ENCODE measurements around the gene GUSB. TPM values are rescaled to one million over a fixed set of nuclear protein-coding genes. Genes with fewer than 3 reads are reported as not detected.
"Not testable (repeated sequence)": the region's sequence is repeated elsewhere in the genome, so short reads cannot be mapped to it uniquely, and the experiment has no call there.

GUSB gene
- 62.1 and 63.7 TPM in 2 replicates for total RNA-seq (2014; rRNA removed; shearing (Covaris generic))

GRCh38 chr7:65981965-65982792 is at the start of gene GUSB:
Gene GUSB (minus strand): TSS chr7:65982213. CDS start chr7:65982183, 30 bp downstream.
- in situ Hi-C loops (cut with HindIII; ENCODE audit: low sequenced_read_pairs), result no loop called here
- DNase-seq (ENCODE audit: low spot score), result peak; percentile 90

GRCh38 chr7:66028342-66028741 is 46.3 kb upstream of the GUSB start:
- DNase-seq (ENCODE audit: low spot score); in situ Hi-C loops (cut with HindIII; ENCODE audit: low sequenced_read_pairs): not testable (repeated sequence)

DNA sequence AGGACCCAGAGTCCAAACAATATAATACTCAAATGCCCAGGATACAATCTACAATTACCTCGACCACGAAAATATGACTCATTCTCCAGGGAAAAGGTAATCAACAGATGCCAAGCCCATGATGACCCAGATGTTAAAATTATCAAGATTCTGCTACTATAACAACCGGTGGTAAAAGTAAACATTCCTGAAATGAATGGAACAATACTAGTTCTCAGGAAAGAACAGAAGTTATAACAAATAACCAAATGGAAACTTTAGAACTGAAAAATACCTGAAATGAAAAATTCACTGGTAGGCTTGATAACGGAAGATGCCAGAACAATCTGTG is 34.1 kb upstream of the GUSB start:
- in situ Hi-C loops (cut with HindIII; ENCODE audit: low sequenced_read_pairs), result no loop called here
- DNase-seq (ENCODE audit: low spot score), result no peak

GRCh38 chr7:66015440-66016130 is 33.6 kb upstream of the GUSB start:
- in situ Hi-C loops (cut with HindIII; ENCODE audit: low sequenced_read_pairs), result no loop called here
- DNase-seq (ENCODE audit: low spot score), result no peak

- in situ Hi-C loops (cut with HindIII; ENCODE audit: low sequenced_read_pairs), result no loop called here
- DNase-seq (ENCODE audit: low spot score), result peak; percentile 39
Measured at GRCh38 chr7:66013938-66014337, 31.9 kb upstream of the GUSB start.

DNA sequence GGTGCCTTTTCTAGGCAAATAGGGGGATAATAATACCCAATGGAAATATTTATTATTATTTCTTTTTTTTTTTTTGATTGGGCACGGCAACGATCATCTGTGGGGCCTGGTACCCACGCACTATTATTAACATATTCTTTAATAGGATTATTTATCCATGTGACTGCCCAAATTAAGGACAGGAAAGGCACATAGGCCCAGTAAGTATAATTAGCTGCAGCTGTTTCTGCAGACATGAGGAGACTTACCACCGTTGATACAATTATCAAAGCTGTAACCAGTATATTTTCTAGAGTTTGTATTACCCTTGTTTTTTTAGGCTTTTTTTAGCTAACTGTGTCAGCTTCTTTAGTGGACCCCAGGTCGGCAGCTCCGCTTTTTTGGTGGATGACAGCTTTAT is 25.2 kb upstream of the GUSB start:
- in situ Hi-C loops (cut with HindIII; ENCODE audit: low sequenced_read_pairs), result no loop called here
- DNase-seq (ENCODE audit: low spot score), result no peak

- in situ Hi-C loops (cut with HindIII; ENCODE audit: low sequenced_read_pairs); DNase-seq (ENCODE audit: low spot score): not testable (repeated sequence)
Measured at GRCh38 chr7:66005115-66005671, 23.2 kb upstream of the GUSB start.

DNA sequence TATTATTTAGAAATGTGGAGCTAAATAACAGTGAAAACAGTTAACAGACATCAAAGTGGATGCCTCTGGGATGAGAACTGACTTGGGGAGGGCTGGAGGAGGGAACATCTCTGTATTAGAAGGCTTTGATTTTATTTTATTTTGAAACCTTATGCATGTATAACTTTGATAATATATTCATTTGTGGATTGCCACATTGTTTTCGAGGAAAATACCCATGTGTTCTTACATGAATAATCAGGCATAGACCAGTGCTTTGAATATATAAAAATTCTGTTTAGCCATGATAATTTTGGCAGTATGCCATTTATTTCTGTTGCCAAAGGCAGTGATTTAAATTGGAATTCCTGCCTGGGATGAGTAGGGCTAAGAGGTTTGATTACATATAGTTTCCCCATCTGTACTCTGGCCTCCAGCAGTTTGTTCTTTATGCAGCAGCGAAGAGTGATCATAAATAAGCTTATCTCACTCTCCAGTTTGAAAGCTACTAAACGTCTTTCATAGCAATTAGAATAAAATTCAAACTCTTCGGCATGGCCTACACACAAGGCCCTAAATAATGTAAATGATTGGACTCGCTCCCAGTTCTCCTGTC is 18.9 kb upstream of the GUSB start:
- DNase-seq (ENCODE audit: low spot score); in situ Hi-C loops (cut with HindIII; ENCODE audit: low sequenced_read_pairs): not testable (repeated sequence)

DNA sequence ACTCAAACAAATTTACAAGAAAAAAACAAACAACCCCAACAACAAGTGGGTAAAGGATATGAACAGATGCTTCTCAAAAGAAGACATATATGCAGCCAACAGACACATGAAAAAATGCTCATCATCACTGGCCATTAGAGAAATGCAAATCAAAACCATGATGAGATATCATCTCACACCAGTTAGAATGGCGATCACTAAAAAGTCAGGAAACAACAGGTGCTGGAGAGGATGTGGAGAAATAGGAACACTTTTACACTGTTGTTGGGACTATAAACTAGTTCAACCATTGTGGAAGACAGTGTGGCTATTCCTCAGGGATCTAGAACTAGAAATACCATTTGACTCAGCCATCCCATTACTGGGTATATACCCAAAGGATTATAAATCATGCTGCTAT is 13.0 kb upstream of the GUSB start:
- in situ Hi-C loops (cut with HindIII; ENCODE audit: low sequenced_read_pairs); DNase-seq (ENCODE audit: low spot score): not testable (repeated sequence)

DNA sequence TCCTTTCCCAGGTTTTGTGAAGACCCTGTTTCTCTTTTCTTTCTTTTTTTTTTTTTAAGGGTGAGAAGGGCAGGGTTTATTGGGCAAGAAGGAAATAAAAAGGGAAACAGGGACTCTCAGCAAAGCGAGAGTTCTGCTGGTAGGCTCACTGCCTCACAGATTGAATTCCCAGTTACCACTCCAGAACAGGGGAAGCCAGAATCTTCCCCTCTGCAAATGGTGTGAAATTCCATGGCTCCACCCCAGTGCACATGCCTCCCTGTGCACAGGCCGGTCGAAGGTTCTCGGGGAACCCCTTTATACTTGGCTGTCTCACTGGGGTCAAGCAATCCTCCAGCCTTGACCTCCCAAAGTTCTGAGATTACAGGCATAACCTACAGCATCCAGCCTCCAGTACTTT is 10.5 kb upstream of the GUSB start:
- in situ Hi-C loops (cut with HindIII; ENCODE audit: low sequenced_read_pairs), result no loop called here
- DNase-seq (ENCODE audit: low spot score), result no peak

DNA sequence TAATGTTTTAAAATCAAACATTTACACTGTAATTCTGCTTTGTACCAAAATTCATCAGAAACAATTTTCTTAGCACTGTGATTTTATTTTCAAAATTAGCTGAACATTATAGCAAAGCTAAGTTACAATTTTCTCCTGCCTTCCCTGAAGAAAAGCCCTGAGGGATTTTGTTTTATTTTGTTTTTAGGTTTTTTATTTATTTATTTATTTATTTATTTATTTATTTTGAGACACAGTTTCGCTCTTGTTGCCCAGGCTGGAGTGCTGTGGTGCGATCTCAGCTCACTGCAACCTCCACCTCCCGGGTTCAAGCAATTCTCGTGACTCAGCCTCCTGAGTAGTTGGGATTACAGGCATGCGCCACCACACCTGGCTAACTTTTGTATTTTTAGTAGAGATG is 9.8 kb upstream of the GUSB start:
- DNase-seq (ENCODE audit: low spot score); in situ Hi-C loops (cut with HindIII; ENCODE audit: low sequenced_read_pairs): not testable (repeated sequence)

GRCh38 chr7:65989694-65990080 is 7.7 kb upstream of the GUSB start:
- DNase-seq (ENCODE audit: low spot score), result no peak
- in situ Hi-C loops (cut with HindIII; ENCODE audit: low sequenced_read_pairs), result no loop called here

DNA sequence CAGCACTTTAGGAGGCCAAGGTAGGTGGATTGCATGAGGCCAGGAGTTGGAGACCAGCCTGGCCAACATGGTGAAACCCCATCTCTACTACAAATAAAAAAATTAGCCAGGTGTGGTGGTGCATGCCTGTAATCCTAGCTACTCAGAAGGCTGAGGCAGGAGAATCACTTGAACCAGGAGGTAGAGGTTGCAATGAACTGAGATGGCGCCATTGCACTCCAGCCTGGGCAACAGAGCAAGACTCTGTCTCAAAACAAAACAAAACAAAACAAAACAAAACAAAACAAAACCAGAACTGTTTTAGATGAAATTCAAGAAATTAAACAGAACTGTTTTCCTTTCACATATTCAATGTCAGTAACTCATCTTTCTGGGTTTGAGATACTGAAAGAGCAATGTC is 6.5 kb upstream of the GUSB start:
- in situ Hi-C loops (cut with HindIII; ENCODE audit: low sequenced_read_pairs); DNase-seq (ENCODE audit: low spot score): not testable (repeated sequence)

GRCh38 chr7:65988084-65988483 is 6.1 kb upstream of the GUSB start:
- in situ Hi-C loops (cut with HindIII; ENCODE audit: low sequenced_read_pairs), result no loop called here

DNA sequence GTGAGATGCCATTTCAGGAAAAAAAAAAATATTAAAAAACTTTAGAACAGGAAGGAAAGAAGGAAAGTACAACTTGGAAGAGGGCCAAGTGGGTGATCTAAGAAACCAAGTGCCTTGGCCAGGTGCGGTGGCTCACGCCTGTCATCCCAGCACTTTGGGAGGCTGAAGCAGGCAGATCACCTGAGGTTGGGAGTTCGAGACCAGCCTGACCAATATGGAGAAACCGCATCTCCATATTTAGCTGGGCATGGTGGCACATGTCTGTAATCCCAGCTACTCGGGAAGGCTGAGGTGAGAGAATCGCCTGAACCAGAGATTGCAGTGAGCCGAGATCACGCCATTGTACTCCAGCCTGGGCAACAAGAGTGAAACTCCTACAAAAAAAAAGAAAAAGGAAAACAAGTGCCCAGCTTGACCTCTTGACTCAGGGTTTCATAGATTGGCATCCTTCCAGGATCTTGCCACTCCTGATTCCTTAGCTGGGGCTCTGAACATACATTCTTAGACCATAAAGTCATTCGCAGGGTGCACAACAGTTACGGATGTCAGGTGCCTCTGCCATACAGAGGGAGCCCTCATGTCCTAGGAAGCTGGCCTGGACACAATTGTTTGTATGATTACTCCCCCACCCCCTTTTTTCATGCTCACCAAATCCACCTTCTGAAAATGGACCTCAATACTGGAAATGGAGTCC is 2.1 kb upstream of the GUSB start:
- no peak for DNase-seq (ENCODE audit: low spot score)
- in situ Hi-C loops (cut with HindIII; ENCODE audit: low sequenced_read_pairs), result no loop called here

More at GRCh38 chr7:65988084-65988483, 6.1 kb upstream of the GUSB start:
- no peak for DNase-seq (ENCODE audit: low spot score)

- in situ Hi-C loops (cut with HindIII; ENCODE audit: low sequenced_read_pairs), result no loop called here
- no peak for DNase-seq (ENCODE audit: low spot score)
Measured at GRCh38 chr7:65980478-65981250, 1.3 kb downstream of the GUSB start.

DNA sequence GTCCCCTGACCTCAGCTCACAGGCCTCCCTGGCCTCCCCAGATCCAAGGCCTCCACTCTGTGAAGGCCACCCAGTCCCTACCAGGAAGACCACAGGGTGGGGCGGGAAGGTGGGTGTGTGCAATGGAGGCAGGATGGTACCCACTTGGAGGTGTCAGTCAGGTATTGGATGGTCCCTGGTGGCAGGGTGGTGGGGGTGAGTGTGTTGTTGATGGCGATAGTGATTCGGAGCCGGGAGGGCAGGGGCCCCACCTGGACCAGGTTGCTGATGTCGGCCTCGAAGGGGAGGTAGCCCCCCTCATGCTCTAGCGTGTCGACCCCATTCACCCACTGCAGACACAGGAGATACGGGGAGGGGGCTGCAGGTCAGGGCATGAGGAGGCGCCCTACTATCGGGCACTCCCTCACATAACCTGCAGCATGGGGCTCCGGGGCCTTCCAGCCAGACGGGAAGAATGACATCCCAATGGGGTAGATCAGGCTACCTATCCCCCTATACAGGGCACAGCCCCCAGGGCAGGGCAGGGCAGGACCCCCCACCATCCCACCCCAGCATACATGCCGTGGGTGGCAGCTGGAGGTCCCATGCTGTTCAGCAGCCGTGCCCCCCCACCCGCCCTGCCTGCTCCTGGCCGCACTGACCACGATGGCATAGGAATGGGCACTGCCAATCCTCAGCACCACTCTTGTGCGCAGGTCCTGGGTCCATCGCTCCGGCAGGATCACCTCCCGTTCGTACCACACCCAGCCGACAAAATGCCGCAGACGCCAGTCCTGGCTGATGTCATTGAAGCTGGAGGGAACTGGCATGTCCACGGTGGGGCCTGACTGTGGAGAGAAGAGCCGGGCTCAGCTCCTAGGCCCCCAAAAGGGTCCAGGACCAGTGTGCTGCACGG is 2.2 kb downstream of the GUSB start:
- DNase-seq (ENCODE audit: low spot score), result no peak
- in situ Hi-C loops (cut with HindIII; ENCODE audit: low sequenced_read_pairs), result no loop called here

Measured in G401 (cell line).